HG02642 (cell line): ENCODE measurements around the gene NCOA4.
A peak's percentile ranks its signal among the peaks of the same experiment; 100 is the strongest.
"Not testable (repeated sequence)": the region's sequence is repeated elsewhere in the genome, so short reads cannot be mapped to it uniquely, and the experiment has no call there.

Source experiments
- ATAC-seq: cut with Tn5 transposase; IDR thresholded peaks from one replicate; pipeline ENCODE4 v1.9.1; 2021; ENCODE audit warnings: mild to moderate bottlenecking; ENCODE audit not compliant: unreplicated experiment, poor library complexity

The NCOA4 gene

DNA sequence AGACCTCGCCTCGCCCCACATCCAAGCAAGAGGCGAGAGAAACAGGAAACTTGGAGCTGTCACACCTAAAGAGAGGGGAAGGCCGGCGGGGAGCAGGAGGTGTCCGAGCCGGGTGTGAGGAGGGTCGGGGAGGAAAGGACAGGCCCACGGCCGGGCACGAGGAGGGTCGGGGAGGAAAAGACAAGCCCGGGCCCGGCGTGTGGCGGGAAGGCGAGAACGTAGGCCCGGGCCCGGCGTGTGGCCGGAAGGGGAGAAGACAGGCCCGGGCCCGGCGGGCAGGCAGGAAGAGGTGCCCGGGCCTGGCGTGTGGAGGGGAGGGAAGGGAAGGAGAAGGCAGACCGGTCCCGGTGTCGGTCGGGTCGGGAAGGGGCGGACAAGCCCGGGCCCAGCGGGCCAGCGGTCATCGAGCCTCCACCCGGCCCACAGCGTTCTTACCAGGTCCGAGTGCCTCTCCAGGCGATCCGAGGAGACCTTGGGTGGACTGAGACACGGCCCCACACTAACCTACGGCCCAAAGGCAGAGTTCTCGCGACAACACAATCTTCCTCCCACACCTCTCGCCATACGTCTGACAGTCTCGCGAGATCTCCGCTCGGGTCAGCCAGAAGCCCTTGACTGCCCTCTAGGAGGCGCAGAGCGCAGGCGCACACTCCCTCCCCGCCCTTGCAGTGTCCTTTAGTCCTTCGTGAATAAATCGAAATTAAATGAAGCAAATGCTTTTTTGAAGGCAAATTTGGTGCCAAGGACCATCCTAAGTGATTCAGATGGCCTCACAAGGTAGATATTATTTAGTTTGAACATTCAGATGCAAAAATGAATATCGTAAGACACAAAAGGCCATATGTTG, at the start of gene NCOA4:
TSS of gene NCOA4 (minus strand) at position 533 of the 847 bp plus-strand sequence. CDS start 13,943 bp downstream, outside the sequence.
- peak; percentile 96 for ATAC-seq

DNA sequence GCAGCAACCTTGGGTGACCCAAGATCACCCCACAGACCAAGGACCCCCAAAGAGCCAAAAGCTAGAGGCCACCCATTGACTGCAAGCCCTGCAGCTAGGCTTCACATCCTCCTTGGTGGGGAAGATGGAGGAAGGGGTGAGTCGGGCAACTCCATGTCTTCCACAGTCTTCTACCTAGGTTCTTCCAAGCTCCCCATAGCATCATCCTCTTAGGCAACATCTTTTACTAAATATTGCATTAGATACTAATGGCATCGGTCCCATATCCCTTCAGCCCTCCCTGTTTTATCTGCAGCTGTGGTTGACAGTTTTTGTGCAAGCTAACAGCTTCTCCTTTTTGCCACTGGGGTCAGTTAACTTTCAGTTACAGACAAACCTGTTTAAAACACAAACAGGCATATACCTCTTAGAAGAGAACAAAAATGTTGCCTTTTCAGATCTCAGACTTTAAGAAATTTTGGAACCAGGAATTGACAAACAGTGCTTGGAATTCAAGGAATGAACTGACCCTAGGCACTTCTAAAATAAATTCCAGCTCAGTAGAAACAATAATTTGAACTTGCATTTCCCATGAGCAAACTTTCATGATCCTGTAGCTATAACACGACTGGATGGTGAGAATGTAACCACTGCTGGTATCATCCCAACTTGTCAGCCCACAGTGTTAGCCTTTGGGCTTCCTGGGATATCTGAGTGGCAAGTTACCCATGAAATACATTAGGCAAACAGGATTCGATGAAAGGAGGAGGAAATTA, 49.6 kb upstream of the NCOA4 start:
- no peak for ATAC-seq

DNA sequence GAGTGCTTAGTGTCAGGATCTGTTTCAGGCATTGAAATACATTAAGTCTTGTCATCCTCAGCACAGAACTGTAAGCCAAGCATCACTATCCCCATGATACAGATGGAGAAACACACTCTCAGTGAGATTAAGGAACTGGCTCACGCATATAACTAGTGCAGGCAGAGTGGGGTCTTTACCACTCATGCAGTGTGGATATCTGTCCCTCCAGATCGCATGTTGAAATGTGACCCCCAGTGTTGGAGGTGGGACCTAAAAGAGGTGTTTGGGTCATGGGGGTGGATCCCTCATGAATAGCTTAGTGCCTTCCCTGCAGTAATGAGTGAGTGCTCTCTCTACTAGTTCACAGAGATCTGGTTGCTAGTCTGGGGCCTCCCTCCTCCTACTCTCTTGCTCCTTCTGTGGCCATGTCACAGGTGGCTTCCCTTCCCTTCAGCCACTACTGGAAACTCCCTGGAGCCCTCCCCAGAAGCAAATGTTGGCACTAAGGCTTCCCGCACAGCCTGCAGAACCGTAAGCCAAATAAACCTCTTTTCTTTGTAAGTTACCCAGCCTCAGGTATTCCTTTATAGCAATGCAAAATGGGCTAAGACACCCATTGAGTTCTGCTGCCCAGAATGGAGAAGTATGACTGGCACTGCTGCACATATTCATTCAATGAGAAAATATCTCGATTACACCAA, 47.4 kb upstream of the NCOA4 start:
- ATAC-seq: no peak

GRCh38 chr10:46077141-46077554, 46.7 kb upstream of the NCOA4 start:
- no peak for ATAC-seq

DNA sequence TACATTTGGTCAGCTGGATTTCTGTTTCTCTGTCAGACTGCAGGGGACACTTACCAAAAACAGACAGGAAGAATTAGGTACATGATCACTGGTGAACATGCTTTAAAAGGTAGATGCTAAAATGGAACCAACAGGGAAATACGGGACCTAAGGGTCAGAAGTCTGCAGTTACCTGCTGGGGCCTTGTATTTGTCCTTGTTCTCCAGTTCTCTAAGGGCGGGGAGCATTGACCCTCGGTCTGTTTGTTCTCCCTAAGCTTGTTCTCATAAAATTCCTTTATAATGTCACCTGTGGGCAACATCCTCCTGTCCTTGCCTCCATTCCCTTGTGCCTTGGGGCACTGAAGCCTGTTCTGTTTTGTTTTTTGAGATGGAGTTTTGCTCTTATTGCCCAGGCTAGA, 45.4 kb upstream of the NCOA4 start:
- no peak for ATAC-seq

GRCh38 chr10:46074196-46074946, 43.9 kb upstream of the NCOA4 start:
- no peak for ATAC-seq

DNA sequence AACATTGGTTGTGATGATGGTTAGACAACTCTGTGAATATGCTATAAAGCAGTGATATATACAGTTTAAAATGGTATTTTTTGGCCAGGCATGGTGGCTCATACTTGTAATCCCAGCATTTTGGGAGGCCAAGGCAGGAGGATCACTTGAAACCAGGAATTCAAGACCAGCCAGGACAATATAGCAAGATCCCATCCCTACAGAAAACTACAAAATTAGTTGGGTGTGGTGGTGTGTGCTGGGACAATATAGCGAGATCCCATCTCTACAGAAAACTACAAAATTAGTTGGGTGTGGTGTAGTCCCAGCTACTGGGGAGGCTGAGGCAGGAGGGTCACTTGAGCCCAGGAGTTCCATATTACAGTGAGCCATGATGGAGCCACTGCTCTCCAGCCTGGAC, 43.1 kb upstream of the NCOA4 start:
- no peak for ATAC-seq

DNA sequence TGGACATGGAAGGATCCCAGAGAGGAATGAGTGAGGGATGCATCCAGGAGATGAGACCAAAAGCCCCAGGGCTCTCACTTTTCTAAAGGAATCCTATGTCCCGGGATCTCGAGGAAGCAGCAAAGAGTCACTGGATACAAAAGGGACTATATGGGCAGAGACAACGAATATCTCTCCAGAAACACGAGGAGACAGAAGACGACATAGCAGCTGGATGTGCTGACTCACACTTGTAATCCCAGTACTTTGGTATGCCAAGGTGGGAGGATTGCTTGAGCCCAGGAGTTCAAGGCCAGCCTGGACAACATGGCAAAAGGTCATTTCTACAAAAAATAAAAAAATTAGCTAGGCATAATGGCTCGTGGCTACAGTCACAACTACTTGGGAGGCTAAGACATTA, 40.3 kb upstream of the NCOA4 start:
- ATAC-seq: no peak

DNA sequence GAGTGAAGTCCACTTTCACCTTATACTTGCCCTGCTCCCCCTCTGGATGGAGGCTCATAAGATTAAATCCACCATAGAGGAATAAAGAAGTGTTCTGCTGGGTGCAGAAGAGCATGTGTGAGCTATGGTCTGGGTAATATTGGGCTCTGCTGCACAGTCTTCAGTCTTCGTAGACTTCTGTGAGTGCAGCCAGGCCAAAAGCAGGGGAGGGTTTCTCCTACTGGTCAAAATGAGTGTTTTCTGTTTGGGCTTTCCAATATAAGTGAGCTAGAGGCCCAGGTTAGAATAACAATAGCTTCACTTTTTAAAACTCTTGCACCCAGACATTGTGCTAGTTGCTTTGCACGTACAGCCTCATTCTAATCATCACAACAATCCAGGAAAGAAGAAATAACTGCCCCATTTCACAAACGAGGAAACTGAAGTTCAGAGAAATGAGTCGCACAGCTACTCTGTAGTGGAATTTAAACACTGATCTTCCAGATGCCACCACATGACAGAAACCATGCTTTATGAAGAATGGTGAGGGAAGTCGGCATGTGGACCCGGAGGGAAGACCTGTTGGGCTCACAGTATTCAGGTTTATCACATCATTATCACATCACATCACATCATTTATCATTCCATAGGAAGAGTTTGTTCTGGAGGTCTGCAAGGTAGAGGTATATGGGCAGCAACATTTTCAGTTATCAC, 39.5 kb upstream of the NCOA4 start:
- no peak for ATAC-seq

DNA sequence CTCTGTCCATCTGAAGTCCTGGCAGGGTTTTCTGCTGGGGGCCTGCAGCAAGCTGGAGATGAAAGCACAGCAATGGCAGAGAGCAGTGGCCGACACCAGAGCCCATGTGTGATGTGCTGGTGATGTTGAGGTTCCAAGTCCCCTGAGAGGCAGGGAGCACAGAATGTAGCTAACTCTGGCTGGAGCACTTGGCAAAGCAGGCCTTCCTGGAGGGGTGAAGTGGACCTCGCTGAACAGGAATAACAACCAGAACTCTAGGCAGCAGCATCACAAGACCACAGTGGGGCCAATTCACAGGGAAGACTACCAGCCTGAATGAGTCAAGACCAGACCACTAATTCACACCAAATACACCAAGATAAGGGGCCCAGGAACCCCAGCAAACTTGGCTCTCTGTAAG, 38.5 kb upstream of the NCOA4 start:
- no peak for ATAC-seq

GRCh38 chr10:46068117-46068516, 37.7 kb upstream of the NCOA4 start:
- no peak for ATAC-seq

GRCh38 chr10:46064269-46064817, 33.9 kb upstream of the NCOA4 start:
- ATAC-seq: no peak

GRCh38 chr10:46062723-46063428, 32.5 kb upstream of the NCOA4 start:
- ATAC-seq: no peak

GRCh38 chr10:46060706-46061105, 30.3 kb upstream of the NCOA4 start:
- ATAC-seq: no peak

GRCh38 chr10:46057927-46058326, 27.5 kb upstream of the NCOA4 start:
- ATAC-seq: not testable (repeated sequence)

GRCh38 chr10:46057038-46057437, 26.6 kb upstream of the NCOA4 start:
- ATAC-seq: no peak

DNA sequence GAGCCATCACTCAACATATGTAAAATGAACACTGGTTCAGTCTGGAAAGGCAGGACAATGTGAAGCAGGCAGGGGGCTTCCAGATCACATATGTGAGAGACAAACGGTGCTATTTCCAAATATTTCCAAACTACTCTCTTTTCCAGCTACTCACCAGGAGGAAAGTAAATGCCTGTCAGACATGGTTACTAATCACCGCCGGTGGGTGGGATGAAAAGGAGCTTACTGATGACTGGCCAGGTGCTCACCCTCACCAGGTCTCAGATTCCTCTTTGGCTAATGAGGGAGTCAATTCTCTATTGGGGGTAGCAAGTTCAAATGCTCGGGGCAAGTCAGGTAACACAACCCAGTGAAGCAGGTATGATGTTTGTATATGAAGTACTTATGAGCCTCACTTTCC, 25.3 kb upstream of the NCOA4 start:
- no peak for ATAC-seq

DNA sequence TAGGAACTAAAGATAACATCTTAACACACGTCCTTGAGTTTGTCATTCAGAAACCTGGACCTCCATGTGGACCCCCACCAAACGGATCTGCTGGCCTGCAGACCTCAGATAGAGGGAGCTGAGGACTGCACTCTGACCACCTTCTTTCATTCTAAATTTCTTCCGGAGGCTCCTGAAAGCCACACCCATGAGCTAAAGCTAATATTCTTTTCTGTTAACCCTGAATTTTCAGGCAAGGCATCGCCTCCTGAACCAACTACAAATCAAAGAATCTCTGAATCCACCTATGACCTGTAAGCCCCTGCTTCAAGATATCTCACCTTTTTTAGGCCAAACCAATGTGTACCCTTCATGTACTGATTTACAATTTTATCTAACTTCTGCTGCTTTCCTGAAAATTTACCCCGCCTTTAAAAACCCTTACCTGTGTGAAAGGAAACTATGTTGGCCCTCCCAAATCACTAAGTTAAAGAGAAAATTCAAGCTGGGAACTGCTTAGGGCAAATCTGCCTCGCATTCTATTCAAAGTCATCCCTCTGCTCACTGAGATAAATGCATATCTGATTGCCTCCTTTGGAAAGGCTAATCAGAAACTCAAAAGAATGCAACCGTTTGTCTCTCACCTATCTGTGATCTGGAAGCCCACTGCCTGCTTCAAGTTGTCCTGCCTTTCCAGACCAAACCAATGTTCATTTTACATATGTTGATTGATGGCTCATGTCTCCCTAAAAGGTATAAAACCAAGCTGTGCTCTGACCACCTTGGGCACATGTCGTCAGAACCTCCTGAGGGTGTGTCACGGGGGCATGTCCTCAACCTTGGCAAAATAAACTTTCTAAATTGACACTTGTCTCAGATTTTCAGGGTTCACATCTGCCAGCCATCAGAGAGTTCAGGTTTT, 23.4 kb upstream of the NCOA4 start:
- no peak for ATAC-seq
